Gastroesophageal sphincter (tissue), 4 donors: ENCODE measurements around the gene PARD6G. TPM values are rescaled to one million over a fixed set of nuclear protein-coding genes. Genes with fewer than 3 reads are reported as not detected.

Source experiments
- ATAC-seq: fragments of 150-250 bp; one replicate; pipeline ENCODE4 v1.9.1; 2016; ENCODE audit warnings: mild to moderate bottlenecking, moderate library complexity
- H3K27ac ChIP-seq, 4 donors: fragments of 200-600 bp; sonication (generic) in 3 of 4; 1 replicate in 3 of 4; 2 replicates in 1 of 4; pipeline ENCODE4 v1.5.1; 2016 to 2019
- H3K27me3 ChIP-seq: fragments of 200-600 bp; sonication (generic); one replicate; pipeline ENCODE4 v1.5.1; 2019
- H3K36me3 ChIP-seq, 2 donors: fragments of 200-600 bp; sonication (generic); one replicate each; pipeline ENCODE4 v1.5.1; 2019; ENCODE audit warnings: control low read depth in 1 of 2
- H3K4me1 ChIP-seq, 3 donors: fragments of 200-600 bp; sonication (generic); 1 replicate in 2 of 3; 2 replicates in 1 of 3; pipeline ENCODE4 v1.5.1; 2016 to 2019; ENCODE audit warnings: control low read depth in 2 of 3
- H3K4me3 ChIP-seq, 2 donors: fragments of 200-600 bp; sonication (generic); one replicate each; pipeline ENCODE4 v1.5.1; 2019; ENCODE audit warnings: mild to moderate bottlenecking in 1 of 2, moderate library complexity in 1 of 2
- H3K9me3 ChIP-seq, 3 donors: fragments of 200-600 bp; sonication (generic); one replicate each; pipeline ENCODE4 v1.5.1; 2017 to 2019; ENCODE audit warnings: control low read depth in 2 of 3
- EP300 ChIP-seq: sonication (generic); formaldehyde crosslinking; IDR thresholded peaks from one replicate; pipeline ENCODE4 v1.6.1; 2017; ENCODE audit warnings: antibody characterized with exemption, mild to moderate bottlenecking
- POLR2A ChIP-seq, 2 donors: fragments of 450-650 bp; IDR thresholded peaks; one replicate each; pipeline ENCODE4 v1.6.1; 2017; ENCODE audit warnings: antibody characterized with exemption in 2 of 2, mild to moderate bottlenecking in 2 of 2, moderate library complexity in 1 of 2
- POLR2AphosphoS5 ChIP-seq: sonication (generic); formaldehyde crosslinking; IDR thresholded peaks from one replicate; pipeline ENCODE4 v1.6.1; 2017; ENCODE audit warnings: antibody characterized with exemption
- WGBS, 2 donors: methylation state at CpG; one replicate each; pipeline ENCODE4 v1.1.5; 2018; ENCODE audit warnings: low coverage in 1 of 2; 5-methylcytosine and 5-hydroxymethylcytosine counted together
- total RNA-seq, 4 donors: library from RNA; depleted of rRNA; stranded (reverse); fragments of >200 nt; gene quantifications; one replicate each; pipeline ENCODE4 v1.1.0, GENCODE V29; 2016
- TF ChIP-seq, protein P1 (sequence below), 4 experiments: fragments of 200-600 bp in 2 of 4; fragments of 450-650 bp in 2 of 4; sonication (generic) in 1 of 4; IDR thresholded peaks; one replicate each; pipeline ENCODE4 v1.5.1; 2017 to 2019; ENCODE audit warnings: antibody characterized with exemption in 4 of 4, mild to moderate bottlenecking in 2 of 4, moderate library complexity in 2 of 4

Gene PARD6G
- total RNA-seq, 4 donors from 2014 or later = 3.7 to 14.0 (median 8.6) TPM

DNA sequence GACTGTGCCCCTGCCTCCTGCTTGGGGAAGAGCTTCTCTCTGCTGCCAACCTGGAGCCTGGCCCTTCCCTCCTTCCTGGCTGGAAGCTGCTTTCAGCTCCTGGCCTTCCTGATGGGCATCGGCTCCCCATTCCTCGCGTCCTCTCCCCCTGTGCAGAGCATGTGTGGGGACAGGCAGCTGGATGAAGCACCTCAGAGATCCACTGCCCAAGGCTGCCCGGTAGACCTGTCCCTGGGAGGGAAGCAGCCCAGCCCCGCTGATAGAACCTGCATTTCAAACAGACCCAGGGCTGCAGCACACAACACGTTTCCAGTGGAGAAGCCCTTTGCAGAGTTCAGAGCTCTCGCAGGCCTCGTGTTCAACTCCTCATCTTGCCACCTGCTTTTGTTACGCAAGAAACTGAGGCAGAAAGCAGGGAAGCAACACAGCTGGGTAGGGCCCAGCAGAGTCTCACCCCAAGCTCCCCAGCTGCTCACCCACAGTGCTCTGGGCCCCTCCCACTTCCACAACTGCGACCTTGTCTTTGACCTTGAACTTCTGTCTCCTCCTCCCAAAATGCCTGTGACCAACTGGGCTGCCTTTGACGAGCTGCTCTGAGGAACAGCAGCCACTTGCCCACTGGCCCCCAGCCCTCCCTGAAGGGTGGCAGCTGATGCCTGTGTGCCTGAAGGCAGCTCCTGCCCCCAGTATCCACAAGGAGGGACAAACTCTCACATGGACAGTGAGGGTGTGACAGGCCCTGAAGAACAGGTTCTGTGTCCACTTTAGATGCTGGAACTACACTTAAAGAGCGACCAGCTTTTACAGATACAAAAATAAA is 65.5 kb downstream of the PARD6G start:
- no peak overlapping the region for H3K27ac ChIP-seq
- no peak for TF ChIP-seq POLR2AphosphoS5
- TF ChIP-seq, protein P1, sequence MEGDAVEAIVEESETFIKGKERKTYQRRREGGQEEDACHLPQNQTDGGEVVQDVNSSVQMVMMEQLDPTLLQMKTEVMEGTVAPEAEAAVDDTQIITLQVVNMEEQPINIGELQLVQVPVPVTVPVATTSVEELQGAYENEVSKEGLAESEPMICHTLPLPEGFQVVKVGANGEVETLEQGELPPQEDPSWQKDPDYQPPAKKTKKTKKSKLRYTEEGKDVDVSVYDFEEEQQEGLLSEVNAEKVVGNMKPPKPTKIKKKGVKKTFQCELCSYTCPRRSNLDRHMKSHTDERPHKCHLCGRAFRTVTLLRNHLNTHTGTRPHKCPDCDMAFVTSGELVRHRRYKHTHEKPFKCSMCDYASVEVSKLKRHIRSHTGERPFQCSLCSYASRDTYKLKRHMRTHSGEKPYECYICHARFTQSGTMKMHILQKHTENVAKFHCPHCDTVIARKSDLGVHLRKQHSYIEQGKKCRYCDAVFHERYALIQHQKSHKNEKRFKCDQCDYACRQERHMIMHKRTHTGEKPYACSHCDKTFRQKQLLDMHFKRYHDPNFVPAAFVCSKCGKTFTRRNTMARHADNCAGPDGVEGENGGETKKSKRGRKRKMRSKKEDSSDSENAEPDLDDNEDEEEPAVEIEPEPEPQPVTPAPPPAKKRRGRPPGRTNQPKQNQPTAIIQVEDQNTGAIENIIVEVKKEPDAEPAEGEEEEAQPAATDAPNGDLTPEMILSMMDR (IDR thresholded peaks at IDR 0.05) = no peak
- no peak for TF ChIP-seq EP300
- no peak for TF ChIP-seq POLR2A (IDR thresholded peaks at IDR 0.05)
- 63% methylated on average over 1 to 3 of the region's 12 CpGs for WGBS, 2 donors
- H3K4me1 ChIP-seq = no peaks in the 10 kb centered on the region
- no peaks in the 10 kb centered on the region for H3K36me3 ChIP-seq
- no peaks in the 10 kb centered on the region for H3K27me3 ChIP-seq
- H3K4me3 ChIP-seq = no peak overlapping the region
- no peaks in the 10 kb centered on the region for H3K9me3 ChIP-seq
- no peak for ATAC-seq

DNA sequence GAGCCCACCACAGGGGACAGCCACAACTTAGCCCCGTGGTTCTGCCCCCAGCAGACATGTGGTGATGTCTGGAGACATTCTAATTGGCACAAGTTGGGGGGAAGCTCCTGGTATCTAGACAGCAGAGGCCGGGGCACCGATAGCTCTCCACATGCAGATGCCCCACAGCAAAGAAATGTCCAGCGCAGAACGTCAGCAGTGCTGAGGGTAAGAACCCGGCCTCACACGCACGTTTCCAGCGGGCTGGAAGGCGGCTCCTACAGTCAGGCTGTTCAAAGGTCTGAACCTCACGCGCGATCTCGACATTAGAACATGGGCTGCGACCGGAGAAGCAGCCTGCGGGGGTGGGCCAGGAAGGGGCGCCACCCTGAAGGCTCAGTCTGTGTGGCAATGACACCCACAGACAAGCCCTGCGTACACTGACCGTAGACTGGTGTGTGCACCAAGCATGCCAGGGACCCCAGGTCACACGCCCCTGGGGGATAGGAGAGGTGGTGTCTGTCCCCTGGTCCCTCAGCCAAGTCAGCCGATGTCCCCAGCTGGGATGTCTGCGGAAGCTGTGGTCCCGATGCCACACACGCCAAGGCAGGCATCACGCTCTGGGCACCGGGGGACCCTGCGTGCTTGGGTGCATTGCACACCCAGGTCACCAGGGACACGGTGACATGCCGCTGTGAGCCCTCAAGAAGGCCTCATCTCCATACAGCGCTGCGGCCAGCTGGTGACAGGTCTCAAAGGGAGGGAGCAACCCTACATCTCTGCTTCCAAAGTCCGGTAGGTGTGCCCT is 66.3 kb downstream of the PARD6G start:
- Histone ChIP-seq H3K4me3 (no peak overlapping the region), H3K27me3 (no peaks in the 10 kb centered on the region), H3K9me3 (no peaks in the 10 kb centered on the region), H3K27ac (no peak overlapping the region), H3K36me3 (no peaks in the 10 kb centered on the region), H3K4me1 (no peaks in the 10 kb centered on the region)
- ATAC-seq = no peak
- 92 to 100% methylated on average over 2 to 5 of the region's 33 CpGs for WGBS, 2 donors
- TF ChIP-seq POLR2AphosphoS5 = no peak
- TF ChIP-seq, protein P1 (IDR thresholded peaks at IDR 0.05) = no peak
- no peak for TF ChIP-seq POLR2A (IDR thresholded peaks at IDR 0.05)
- no peak for TF ChIP-seq EP300

DNA sequence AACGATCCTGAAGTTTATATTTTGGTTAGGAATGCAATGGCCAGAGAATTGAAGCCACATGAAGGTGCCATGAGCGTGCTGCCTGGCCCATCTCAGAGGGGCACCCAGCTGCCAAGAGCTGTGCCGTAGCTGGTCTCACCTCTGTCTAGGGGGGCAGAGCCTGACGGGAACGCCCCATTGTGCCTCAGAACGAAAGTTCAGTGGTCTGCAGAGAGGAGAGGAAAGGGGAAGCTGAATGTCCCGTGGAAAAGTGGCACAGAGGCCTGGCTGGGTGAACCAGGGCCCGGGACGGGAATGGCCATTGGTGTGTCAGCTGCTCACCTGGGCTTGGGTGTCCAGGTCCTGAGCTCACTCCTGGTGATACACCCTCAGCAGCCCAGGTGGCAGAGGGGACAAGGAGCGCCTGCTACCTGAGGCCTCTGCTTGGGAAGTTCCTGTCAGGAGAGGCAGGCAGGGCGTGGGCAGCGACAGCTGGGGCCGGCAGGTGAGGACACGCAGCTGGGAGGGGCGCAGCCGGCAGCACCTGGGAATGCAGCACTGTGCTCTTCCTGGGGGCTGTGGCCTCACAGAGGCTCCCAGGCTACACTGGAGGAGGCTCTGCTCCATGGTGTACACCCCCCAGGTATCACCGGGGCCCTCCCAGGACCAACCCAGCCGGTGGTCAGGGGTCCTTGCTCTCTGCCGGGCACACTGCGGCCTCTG is 67.3 kb downstream of the PARD6G start:
- no peaks in the 10 kb centered on the region for H3K27me3 ChIP-seq
- TF ChIP-seq POLR2AphosphoS5 = no peak
- TF ChIP-seq, protein P1 (IDR thresholded peaks at IDR 0.05) = no peak
- TF ChIP-seq EP300 = no peak
- no peak for TF ChIP-seq POLR2A (IDR thresholded peaks at IDR 0.05)
- no peaks in the 10 kb centered on the region for H3K36me3 ChIP-seq
- ATAC-seq = no peak
- 67 to 93% methylated on average over 2 to 6 of the region's 20 CpGs for WGBS, 2 donors
- H3K4me1 ChIP-seq = no peaks in the 10 kb centered on the region
- no peaks in the 10 kb centered on the region for H3K9me3 ChIP-seq
- no peak overlapping the region for H3K4me3 ChIP-seq
- no peak overlapping the region for H3K27ac ChIP-seq

DNA sequence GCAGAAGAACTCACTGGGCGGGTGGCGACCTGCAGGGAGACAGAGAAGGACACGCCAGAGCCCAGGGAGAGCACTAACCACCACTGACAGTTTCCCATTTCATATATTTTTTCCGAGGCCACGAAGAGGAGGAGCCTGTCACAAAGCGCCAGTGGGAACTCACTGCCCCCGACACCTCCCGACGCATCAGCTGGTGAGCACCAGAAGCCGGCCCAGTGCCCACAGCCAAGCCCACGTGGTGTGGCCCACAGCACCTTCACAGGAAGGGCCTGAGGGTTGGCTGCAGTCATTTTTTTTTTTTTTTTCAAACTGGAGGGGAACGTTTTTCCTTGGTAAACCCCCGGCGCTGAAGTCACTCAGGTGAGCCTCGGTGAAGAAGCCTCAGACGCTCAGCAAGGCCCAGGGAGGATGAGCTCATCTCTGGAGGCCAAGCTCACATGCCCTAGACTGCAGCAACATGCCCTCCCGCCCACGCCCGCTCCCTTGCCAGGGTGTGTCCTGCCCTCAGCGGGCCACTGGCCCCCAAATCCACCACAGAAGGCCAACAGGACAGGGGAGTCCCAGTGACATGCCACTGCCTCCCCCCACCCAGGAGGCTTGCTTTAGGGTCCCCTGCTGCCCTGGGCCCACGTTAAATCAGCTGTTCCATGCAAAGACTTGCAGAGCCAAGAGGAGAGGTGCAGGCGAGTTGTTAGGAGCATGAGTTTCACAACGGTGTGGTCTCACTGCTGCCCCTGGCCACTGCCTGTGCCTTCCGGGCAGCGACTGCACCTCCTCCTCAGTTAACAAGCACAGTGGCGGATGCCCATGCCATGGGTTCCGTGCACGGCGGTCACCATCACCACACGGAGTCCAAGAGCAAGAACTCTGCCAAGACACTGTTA is 68.1 kb downstream of the PARD6G start:
- WGBS, 2 donors = 53% methylated on average over 9 of the region's 30 CpGs; no CpG with 5 or more reads in 1 of the 2 donors
- ATAC-seq = no peak
- Histone ChIP-seq H3K27ac (no peak overlapping the region), H3K27me3 (no peaks in the 10 kb centered on the region), H3K4me3 (no peak overlapping the region), H3K4me1 (no peaks in the 10 kb centered on the region), H3K9me3 (no peaks in the 10 kb centered on the region), H3K36me3 (no peaks in the 10 kb centered on the region)
- TF ChIP-seq POLR2A (IDR thresholded peaks at IDR 0.05) = no peak
